ENCODE measurements around the gene MEGF9. TPM values are rescaled to one million over a fixed set of nuclear protein-coding genes. Genes with fewer than 3 reads are reported as not detected.

Gene MEGF9
- total RNA-seq, 1 experiment from 2014 or later: 8.3 TPM

DNA sequence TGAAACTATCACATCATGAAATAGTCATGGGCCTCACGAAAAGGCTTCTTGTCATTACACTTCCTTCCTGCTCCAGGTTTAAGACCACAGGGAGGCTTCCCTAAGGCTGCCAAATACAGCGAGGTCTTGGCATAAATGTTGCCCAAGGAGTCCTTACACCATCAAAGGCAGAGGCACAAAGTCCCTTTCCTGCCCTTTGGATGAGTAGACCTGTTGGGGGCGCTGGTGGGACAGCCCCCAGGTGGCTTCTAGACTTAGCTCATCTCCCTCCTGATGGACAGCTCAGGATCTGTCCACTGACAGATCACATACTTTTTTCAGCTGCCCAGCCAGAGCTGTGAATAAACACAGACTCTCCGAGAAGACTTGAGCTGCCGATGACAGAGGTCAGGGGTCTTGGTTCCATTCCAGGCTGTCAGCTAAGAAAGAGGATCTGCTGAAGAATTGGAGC lies 15.5 kb upstream of the MEGF9 start:
- H3K27me3 ChIP-seq (ENCODE audit: insufficient read depth, low read length): no peaks in the 10 kb centered on the region
- no peak overlapping the region for H3K4me3 ChIP-seq (replicated peaks in 1 of 2; ENCODE audit: low read depth in 1 of 2, low read length in 2 of 2)
- peak; percentile 68 for ATAC-seq
- H3K9me3 ChIP-seq (ENCODE audit: control insufficient read depth in 1 of 2, insufficient read depth in 1 of 2, low read depth in 1 of 2, low read length in 2 of 2): no peaks in the 10 kb centered on the region
- no peak overlapping the region for H3K4me2 ChIP-seq (ENCODE audit: low read length)
- H3K9me2 ChIP-seq (ENCODE audit: insufficient read depth): 0 out of 2 replicates have a peak, but pooled peaks cover 2% of the 10 kb centered on the region
- RAD21 ChIA-PET (ENCODE audit: low non-redundant PET in 1 of 2, low total read pairs in 2 of 2, uncharacterized antibody in 2 of 2, unreplicated experiment in 2 of 2): no interaction called here
- no peak overlapping the region for H3K9ac ChIP-seq (ENCODE audit: low read length)
- no peak overlapping the region for H2AFZ ChIP-seq (ENCODE audit: low read depth, low read length, poor library complexity, severe bottlenecking)
- no peak for DNase-seq (ENCODE audit: low read depth, low spot score)
- CTCF ChIA-PET: interaction anchor here (1.1 kb wide), 1 partner anchor 110 kb away, joined by 5 read pairs; no protein-coding TSS in a partner anchor
- H4K20me1 ChIP-seq (ENCODE audit: insufficient read depth): no peaks in the 10 kb centered on the region
- POLR2A ChIA-PET: interaction anchor here (1.3 kb wide), 1 partner anchor 15 kb away, joined by 3 read pairs; no protein-coding TSS in a partner anchor
- H3K79me2 ChIP-seq (ENCODE audit: insufficient read depth, low read length): no peaks in the 10 kb centered on the region
- BruUV-seq (replicated peaks): no TSS peak
- intact Hi-C loops (cut with micrococcal nuclease): no loop called here
- no peak overlapping the region for H3K27ac ChIP-seq (ENCODE audit: low read depth, low read length)
- TF ChIP-seq SP1 (IDR thresholded peaks at IDR 0.05; ENCODE audit: low read depth): no peak
- TF ChIP-seq, protein P1, sequence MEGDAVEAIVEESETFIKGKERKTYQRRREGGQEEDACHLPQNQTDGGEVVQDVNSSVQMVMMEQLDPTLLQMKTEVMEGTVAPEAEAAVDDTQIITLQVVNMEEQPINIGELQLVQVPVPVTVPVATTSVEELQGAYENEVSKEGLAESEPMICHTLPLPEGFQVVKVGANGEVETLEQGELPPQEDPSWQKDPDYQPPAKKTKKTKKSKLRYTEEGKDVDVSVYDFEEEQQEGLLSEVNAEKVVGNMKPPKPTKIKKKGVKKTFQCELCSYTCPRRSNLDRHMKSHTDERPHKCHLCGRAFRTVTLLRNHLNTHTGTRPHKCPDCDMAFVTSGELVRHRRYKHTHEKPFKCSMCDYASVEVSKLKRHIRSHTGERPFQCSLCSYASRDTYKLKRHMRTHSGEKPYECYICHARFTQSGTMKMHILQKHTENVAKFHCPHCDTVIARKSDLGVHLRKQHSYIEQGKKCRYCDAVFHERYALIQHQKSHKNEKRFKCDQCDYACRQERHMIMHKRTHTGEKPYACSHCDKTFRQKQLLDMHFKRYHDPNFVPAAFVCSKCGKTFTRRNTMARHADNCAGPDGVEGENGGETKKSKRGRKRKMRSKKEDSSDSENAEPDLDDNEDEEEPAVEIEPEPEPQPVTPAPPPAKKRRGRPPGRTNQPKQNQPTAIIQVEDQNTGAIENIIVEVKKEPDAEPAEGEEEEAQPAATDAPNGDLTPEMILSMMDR (IDR thresholded peaks at IDR 0.05 in 2 of 3, conservative IDR thresholded peaks at IDR 0.05 in 1 of 3; ENCODE audit: borderline replicate concordance in 1 of 3, insufficient read depth in 1 of 3, low read depth in 2 of 3, low read length in 2 of 3): peak in 2 of 3 experiments; percentile 43 to 49; a peak in 4 of 6 replicates
- H3K4me1 ChIP-seq (ENCODE audit: control insufficient read depth in 1 of 2, insufficient read depth in 2 of 2, low read length in 2 of 2): 0 out of 4 replicates have a peak, but pooled peaks cover 2 to 4% of the 10 kb centered on the region in 2 experiments
- H3K36me3 ChIP-seq (ENCODE audit: control insufficient read depth in 1 of 2, insufficient read depth in 2 of 2, low read length in 2 of 2): no peaks in the 10 kb centered on the region

DNA sequence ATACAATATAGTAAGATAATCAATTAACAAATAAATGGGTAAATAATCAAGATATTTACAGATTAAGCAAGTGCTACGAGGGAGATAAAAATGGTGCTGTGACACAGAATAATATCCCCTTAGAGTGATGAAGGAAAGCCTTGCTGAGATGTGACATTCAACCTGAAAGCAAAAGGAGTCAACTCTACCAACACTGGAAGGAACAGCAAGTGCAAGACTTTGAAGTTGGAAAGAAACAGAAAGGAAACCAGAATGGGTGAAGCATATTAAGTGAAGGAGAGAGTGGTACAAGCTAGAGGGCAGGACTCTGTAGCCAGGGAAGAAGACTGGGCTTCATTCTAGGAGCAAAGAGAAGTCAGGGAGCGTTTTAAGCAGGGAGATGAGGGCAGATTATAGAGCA lies 12.2 kb upstream of the MEGF9 start:
- H3K9me3 ChIP-seq (ENCODE audit: control insufficient read depth in 1 of 2, insufficient read depth in 1 of 2, low read depth in 1 of 2, low read length in 2 of 2): no peaks in the 10 kb centered on the region
- H4K20me1 ChIP-seq (ENCODE audit: insufficient read depth): no peaks in the 10 kb centered on the region
- 0 out of 4 replicates have a peak, but pooled peaks cover 2 to 4% of the 10 kb centered on the region in 2 experiments for H3K4me1 ChIP-seq (ENCODE audit: control insufficient read depth in 1 of 2, insufficient read depth in 2 of 2, low read length in 2 of 2)
- no peak overlapping the region for H3K9ac ChIP-seq (ENCODE audit: low read length)
- no peak overlapping the region for H2AFZ ChIP-seq (ENCODE audit: low read depth, low read length, poor library complexity, severe bottlenecking)
- CTCF ChIA-PET: no interaction called here
- POLR2A ChIA-PET: no interaction called here
- no peak overlapping the region for H3K27ac ChIP-seq (ENCODE audit: low read depth, low read length)
- RAD21 ChIA-PET (ENCODE audit: low non-redundant PET in 1 of 2, low total read pairs in 2 of 2, uncharacterized antibody in 2 of 2, unreplicated experiment in 2 of 2): no interaction called here
- ATAC-seq: no peak
- H3K27me3 ChIP-seq (ENCODE audit: insufficient read depth, low read length): no peaks in the 10 kb centered on the region
- no peaks in the 10 kb centered on the region for H3K36me3 ChIP-seq (ENCODE audit: control insufficient read depth in 1 of 2, insufficient read depth in 2 of 2, low read length in 2 of 2)
- no peak for DNase-seq (ENCODE audit: low read depth, low spot score)
- H3K4me2 ChIP-seq (ENCODE audit: low read length): no peak overlapping the region
- no TSS peak for BruUV-seq (replicated peaks)
- H3K4me3 ChIP-seq (replicated peaks in 1 of 2; ENCODE audit: low read depth in 1 of 2, low read length in 2 of 2): no peak overlapping the region
- H3K9me2 ChIP-seq (ENCODE audit: insufficient read depth): no peaks in the 10 kb centered on the region
- no peaks in the 10 kb centered on the region for H3K79me2 ChIP-seq (ENCODE audit: insufficient read depth, low read length)
- intact Hi-C loops (cut with micrococcal nuclease): no loop called here
- TF ChIP-seq JUND (IDR thresholded peaks at IDR 0.05): no peak
- no peak for TF ChIP-seq ELF1 (IDR thresholded peaks at IDR 0.05; ENCODE audit: borderline replicate concordance, low read depth)
- no peak for TF ChIP-seq ZFX (IDR thresholded peaks at IDR 0.05)
- no peak for TF ChIP-seq ZNF274 (IDR thresholded peaks at IDR 0.05; ENCODE audit: low read depth, low read length)
- TF ChIP-seq, protein P2, sequence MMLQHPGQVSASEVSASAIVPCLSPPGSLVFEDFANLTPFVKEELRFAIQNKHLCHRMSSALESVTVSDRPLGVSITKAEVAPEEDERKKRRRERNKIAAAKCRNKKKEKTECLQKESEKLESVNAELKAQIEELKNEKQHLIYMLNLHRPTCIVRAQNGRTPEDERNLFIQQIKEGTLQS (IDR thresholded peaks at IDR 0.05): no peak
- TF ChIP-seq EGR1 (IDR thresholded peaks at IDR 0.05; ENCODE audit: low read depth): no peak
- TF ChIP-seq EZH2 (IDR thresholded peaks at IDR 0.05): no peak
- TF ChIP-seq CBX3 (IDR thresholded peaks at IDR 0.05; ENCODE audit: low read depth): no peak
- no peak for TF ChIP-seq SIN3A (IDR thresholded peaks at IDR 0.05; ENCODE audit: low read depth)
- TF ChIP-seq, protein P1 (IDR thresholded peaks at IDR 0.05 in 2 of 3, conservative IDR thresholded peaks at IDR 0.05 in 1 of 3; ENCODE audit: borderline replicate concordance in 1 of 3, insufficient read depth in 1 of 3, low read depth in 2 of 3, low read length in 2 of 3): no peak
- no peak for TF ChIP-seq SRF (IDR thresholded peaks at IDR 0.05; ENCODE audit: low read depth)
- TF ChIP-seq, protein P3, sequence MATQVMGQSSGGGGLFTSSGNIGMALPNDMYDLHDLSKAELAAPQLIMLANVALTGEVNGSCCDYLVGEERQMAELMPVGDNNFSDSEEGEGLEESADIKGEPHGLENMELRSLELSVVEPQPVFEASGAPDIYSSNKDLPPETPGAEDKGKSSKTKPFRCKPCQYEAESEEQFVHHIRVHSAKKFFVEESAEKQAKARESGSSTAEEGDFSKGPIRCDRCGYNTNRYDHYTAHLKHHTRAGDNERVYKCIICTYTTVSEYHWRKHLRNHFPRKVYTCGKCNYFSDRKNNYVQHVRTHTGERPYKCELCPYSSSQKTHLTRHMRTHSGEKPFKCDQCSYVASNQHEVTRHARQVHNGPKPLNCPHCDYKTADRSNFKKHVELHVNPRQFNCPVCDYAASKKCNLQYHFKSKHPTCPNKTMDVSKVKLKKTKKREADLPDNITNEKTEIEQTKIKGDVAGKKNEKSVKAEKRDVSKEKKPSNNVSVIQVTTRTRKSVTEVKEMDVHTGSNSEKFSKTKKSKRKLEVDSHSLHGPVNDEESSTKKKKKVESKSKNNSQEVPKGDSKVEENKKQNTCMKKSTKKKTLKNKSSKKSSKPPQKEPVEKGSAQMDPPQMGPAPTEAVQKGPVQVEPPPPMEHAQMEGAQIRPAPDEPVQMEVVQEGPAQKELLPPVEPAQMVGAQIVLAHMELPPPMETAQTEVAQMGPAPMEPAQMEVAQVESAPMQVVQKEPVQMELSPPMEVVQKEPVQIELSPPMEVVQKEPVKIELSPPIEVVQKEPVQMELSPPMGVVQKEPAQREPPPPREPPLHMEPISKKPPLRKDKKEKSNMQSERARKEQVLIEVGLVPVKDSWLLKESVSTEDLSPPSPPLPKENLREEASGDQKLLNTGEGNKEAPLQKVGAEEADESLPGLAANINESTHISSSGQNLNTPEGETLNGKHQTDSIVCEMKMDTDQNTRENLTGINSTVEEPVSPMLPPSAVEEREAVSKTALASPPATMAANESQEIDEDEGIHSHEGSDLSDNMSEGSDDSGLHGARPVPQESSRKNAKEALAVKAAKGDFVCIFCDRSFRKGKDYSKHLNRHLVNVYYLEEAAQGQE (IDR thresholded peaks at IDR 0.05; ENCODE audit: low read depth): no peak
